Activated CD4-positive, alpha-beta memory T cell treated with anti-CD3 and anti-CD28 coated beads, Interleukin-2, amount 10 ng/mL, durations not matched to agents 7 days and 5 days (primary cell): ENCODE measurements around the gene ZBTB46. TPM values are rescaled to one million over a fixed set of nuclear protein-coding genes. Genes with fewer than 3 reads are reported as not detected.
A peak's percentile ranks its signal among the peaks of the same experiment; 100 is the strongest.

Source experiments
- CTCF ChIA-PET: fragments of 350-600 bp; sonication (Branson Sonifier 250); formaldehyde crosslinking; loops from one replicate; lab custom pipeline; 2021; ENCODE audit warnings: antibody characterized with exemption, inconsistent platforms; lab: Charles Lee
- POLR2A ChIA-PET: fragments of 350-600 bp; sonication (Branson Sonifier 250); formaldehyde crosslinking; loops from one replicate; lab custom pipeline; 2021; ENCODE audit warnings: antibody characterized with exemption; lab: Charles Lee
- DNase-seq: peaks from one replicate; pipeline ENCODE4 v3.0.0-alpha.2; 2020
- H3K27ac Mint-ChIP-seq: one replicate; pipeline ENCODE4 v1.8.0; 2021; ENCODE audit warnings: mild to moderate bottlenecking, mixed read lengths
- H3K27me3 Mint-ChIP-seq: one replicate; pipeline ENCODE4 v1.8.0; 2021; ENCODE audit warnings: mixed read lengths
- H3K36me3 Mint-ChIP-seq: one replicate; pipeline ENCODE4 v1.8.0; 2021; ENCODE audit warnings: low read depth, mixed read lengths
- H3K4me1 Mint-ChIP-seq: one replicate; pipeline ENCODE4 v1.8.0; 2021; ENCODE audit warnings: mixed read lengths
- H3K4me3 Mint-ChIP-seq: one replicate; pipeline ENCODE4 v1.8.0; 2021; ENCODE audit warnings: mild to moderate bottlenecking, mixed read lengths
- H3K9me3 Mint-ChIP-seq: one replicate; pipeline ENCODE4 v1.8.0; 2021; ENCODE audit warnings: mixed read lengths
- total RNA-seq, 2 experiments: library from RNA; stranded (reverse); gene quantifications; one replicate each; pipeline ENCODE4 v1.2.3, GENCODE V29; 2021

ZBTB46 gene
- total RNA-seq, 2 experiments from 2014 or later = 0.53 to 0.65 TPM

DNA sequence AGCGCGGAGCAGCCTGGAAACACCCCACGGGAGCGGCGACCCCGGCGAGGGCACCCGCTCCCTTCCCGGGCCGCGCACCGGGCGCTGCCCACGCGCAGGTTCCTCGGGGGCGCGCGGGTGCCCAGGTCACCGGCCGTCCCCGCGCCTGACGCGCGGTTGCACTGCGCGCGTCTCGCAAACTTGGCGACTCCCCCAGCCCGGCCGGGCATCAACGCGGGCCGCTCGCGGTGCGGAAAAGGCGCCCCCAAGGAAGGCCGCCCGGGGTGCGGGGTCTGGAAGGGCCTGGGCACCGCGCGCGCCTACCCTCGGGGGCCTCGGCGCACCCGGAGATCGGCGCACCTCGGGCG lies 555 bp upstream of the ZBTB46 start:
- H3K27me3 Mint-ChIP-seq = peaks cover 45% of the 10 kb centered on the region
- CTCF ChIA-PET = no interaction called here
- peaks cover 10% of the 10 kb centered on the region for H3K4me1 Mint-ChIP-seq

DNA sequence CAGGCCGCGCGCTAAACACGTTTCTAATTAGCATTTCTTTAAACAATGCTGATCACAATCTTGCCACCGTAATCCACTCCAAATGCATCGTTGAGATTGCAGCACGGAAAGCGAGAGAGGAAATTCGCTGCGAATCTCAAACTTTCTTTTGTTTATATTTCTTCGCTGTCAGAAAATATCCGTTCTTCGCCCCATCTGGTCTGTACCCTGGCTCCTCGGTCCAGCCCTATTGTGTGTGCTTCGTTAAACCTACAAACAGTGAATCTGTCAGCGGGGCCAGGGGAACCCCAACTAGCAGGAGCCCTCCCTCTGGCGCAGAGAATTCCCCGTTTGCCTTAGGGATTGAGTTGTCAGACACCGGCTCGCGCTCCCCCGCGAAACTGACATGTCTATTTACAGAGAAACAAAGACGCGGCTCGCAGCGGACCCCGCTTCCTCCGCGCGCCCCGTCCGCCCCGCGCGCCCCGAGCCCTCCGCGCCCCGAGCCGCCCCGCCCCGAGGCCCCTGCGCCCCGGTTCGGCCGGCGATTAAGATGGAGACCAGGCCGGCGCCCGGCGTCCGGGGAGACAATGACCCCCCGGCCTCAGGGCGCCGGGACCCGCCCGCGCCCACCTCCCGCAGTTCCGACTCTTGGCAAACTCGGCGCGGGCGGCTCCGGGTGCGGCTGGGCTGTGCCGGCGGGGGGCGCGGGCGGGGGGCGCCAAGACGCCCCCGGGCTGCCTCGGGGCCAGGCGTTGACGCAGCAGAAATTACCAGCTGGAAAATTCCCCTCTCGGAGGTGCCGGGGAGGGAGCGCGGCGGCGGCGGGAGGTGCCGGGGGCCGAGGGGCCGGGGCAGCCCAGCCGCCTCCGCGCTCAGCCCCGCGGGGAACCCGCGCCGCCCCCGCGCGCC lies 874 bp downstream of the ZBTB46 start:
- DNase-seq = no peak
- CTCF ChIA-PET = interaction anchor here (1.3 kb wide), 1 partner anchor 123 kb away, joined by 3 read pairs; the partner anchor contains the start of genes ARFRP1 and ZGPAT
- Mint-ChIP-seq H3K4me3 (peak overlapping the region; percentile 79), H3K27ac (peak overlapping the region; percentile 53), H3K4me1 (peaks cover 10% of the 10 kb centered on the region), H3K27me3 (peaks cover 55% of the 10 kb centered on the region), H3K36me3 (peaks cover 4% of the 10 kb centered on the region), H3K9me3 (no peaks in the 10 kb centered on the region)
- POLR2A ChIA-PET = no interaction called here

More for the DNA sequence above, 555 bp upstream of the ZBTB46 start:
- Mint-ChIP-seq H3K9me3 (no peaks in the 10 kb centered on the region), H3K4me3 (no peak overlapping the region), H3K27ac (no peak overlapping the region), H3K36me3 (peaks cover 4% of the 10 kb centered on the region)
- POLR2A ChIA-PET = no interaction called here
- no peak for DNase-seq

DNA sequence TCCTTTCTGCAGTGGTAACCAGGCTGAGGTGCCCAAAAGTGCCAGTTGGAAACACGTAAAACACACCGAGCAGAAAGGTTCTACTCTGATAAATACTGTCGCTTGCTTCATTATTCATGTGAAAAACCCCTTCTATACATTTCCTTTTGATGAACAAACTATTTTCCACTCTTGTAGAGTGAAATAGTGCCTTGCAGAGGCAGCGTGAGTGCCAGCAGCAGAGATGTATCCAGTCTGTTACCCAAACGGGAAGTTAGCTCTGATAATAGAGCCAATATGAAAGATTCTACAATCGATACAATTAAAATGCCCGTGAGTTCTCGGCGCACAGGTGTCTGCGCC lies 1.5 kb downstream of the ZBTB46 start:
- Mint-ChIP-seq H3K27me3 (peaks cover 55% of the 10 kb centered on the region), H3K4me1 (peaks cover 10% of the 10 kb centered on the region), H3K36me3 (peaks cover 4% of the 10 kb centered on the region), H3K9me3 (no peaks in the 10 kb centered on the region), H3K4me3 (peak overlapping the region; percentile 79), H3K27ac (no peak overlapping the region)
- CTCF ChIA-PET = interaction anchor here (1.3 kb wide), 1 partner anchor 122 kb away, joined by 3 read pairs; the partner anchor contains the start of genes ARFRP1 and ZGPAT
- POLR2A ChIA-PET = interaction anchor here (0.9 kb wide), 1 partner anchor 87 kb away, joined by 3 read pairs; no protein-coding TSS in a partner anchor
- DNase-seq = no peak

GRCh38 chr20:63828951-63829350 lies 2.1 kb downstream of the ZBTB46 start:
- peaks cover 10% of the 10 kb centered on the region for H3K4me1 Mint-ChIP-seq
- no peak overlapping the region for H3K27ac Mint-ChIP-seq
- no peaks in the 10 kb centered on the region for H3K9me3 Mint-ChIP-seq
- peaks cover 4% of the 10 kb centered on the region for H3K36me3 Mint-ChIP-seq
- CTCF ChIA-PET = interaction anchor here (1.3 kb wide), 1 partner anchor 121 kb away, joined by 3 read pairs; the partner anchor contains the start of genes ARFRP1 and ZGPAT
- POLR2A ChIA-PET = interaction anchor here (0.9 kb wide), 1 partner anchor 87 kb away, joined by 3 read pairs; no protein-coding TSS in a partner anchor
- no peak for DNase-seq
- no peak overlapping the region for H3K4me3 Mint-ChIP-seq
- peaks cover 56% of the 10 kb centered on the region for H3K27me3 Mint-ChIP-seq

DNA sequence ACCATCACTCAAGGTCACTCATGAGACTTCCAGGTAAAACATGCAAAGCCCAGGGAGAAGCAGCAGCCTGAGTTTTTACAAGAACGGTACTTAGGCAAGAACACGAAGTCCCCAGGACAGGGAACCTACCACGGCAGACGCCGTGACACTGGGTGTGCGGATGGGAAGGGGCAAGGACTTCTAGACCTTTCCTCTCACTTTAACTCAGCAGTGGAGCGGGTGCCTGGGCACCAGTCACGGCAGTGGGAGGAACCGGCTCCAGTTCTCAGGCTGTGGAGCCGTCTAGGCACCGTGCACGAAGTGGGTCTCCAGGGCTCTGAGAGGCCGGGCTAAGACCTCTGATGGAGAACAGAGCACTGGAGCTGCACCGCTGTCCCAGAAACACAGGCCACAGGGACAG lies 2.5 kb downstream of the ZBTB46 start:
- CTCF ChIA-PET = no interaction called here
- Mint-ChIP-seq H3K27me3 (peaks cover 56% of the 10 kb centered on the region), H3K9me3 (no peaks in the 10 kb centered on the region), H3K36me3 (peaks cover 4% of the 10 kb centered on the region), H3K4me1 (peaks cover 10% of the 10 kb centered on the region), H3K27ac (no peak overlapping the region), H3K4me3 (no peak overlapping the region)
- POLR2A ChIA-PET = no interaction called here
- no peak for DNase-seq

DNA sequence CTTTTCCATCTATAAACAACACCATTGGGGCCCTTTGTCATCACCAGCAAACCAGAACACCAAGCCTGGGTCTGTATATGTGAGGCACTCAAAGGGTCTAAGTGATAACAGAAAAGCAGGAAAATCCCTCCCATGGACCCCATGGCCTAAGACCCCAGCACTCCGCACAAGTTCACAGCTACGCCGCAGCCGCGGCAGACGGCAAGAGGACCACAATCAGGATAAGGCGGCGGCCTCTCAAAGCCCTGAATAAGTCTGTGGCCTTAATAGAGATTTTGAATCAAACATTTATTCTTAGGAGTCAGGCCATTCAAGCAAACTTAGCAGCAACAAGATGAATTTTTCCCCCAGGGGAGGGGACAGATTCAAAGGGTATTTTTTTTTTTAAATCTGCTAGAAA lies 2.9 kb downstream of the ZBTB46 start:
- H3K4me1 Mint-ChIP-seq = peaks cover 10% of the 10 kb centered on the region
- no peaks in the 10 kb centered on the region for H3K9me3 Mint-ChIP-seq
- H3K27ac Mint-ChIP-seq = no peak overlapping the region
- H3K4me3 Mint-ChIP-seq = no peak overlapping the region
- DNase-seq = no peak
- H3K27me3 Mint-ChIP-seq = peaks cover 55% of the 10 kb centered on the region
- CTCF ChIA-PET = interaction anchor here (0.6 kb wide), 1 partner anchor 289 kb away, joined by 4 read pairs; no protein-coding TSS in a partner anchor
- POLR2A ChIA-PET = no interaction called here
- peaks cover 4% of the 10 kb centered on the region for H3K36me3 Mint-ChIP-seq

- CTCF ChIA-PET = no interaction called here
- peaks cover 4% of the 10 kb centered on the region for H3K36me3 Mint-ChIP-seq
- peaks cover 50% of the 10 kb centered on the region for H3K27me3 Mint-ChIP-seq
- H3K4me1 Mint-ChIP-seq = peaks cover 10% of the 10 kb centered on the region
- H3K27ac Mint-ChIP-seq = no peak overlapping the region
- DNase-seq = no peak
- no peaks in the 10 kb centered on the region for H3K9me3 Mint-ChIP-seq
- POLR2A ChIA-PET = no interaction called here
- H3K4me3 Mint-ChIP-seq = no peak overlapping the region
Measured at GRCh38 chr20:63826753-63827152, 4.3 kb downstream of the ZBTB46 start.

DNA sequence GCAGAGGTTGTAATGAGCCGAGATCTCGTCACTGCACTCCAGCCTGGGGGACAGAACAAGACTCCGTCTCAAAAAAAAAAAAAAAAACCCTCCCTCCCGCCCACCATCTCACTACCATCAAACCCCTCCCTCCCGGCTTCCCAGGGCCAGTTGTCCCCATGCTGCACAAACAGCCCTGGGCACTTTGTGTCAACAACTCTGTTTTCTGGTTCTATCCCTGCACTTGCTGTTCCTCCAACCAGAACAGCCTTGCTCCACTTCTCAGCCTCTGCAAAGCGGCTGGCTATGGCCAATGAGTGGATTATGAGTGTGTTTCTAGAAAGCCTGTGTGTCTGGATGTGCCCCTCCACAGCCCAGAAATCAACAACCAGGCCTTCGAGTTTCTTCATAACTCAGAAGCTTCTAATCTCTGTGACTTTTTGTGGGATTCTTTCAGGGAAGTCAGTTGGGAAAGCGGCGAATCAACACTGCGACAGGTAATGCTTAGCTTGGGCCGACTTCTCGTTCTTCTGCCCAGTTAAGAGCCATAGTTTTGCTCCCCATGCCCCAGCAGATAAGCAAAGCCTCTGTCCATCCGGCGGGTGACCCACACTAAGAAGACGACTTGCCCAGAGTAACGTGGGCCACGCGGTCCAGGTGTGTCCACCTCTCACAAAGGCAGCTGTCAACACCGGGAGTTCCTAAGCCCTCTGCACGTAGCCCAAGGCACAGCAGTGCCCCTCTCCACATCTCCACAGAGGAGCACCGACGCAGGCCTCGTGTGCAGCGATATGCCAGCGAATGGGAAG lies 5.5 kb downstream of the ZBTB46 start:
- Mint-ChIP-seq H3K9me3 (no peaks in the 10 kb centered on the region), H3K27me3 (peaks cover 51% of the 10 kb centered on the region), H3K4me1 (peaks cover 10% of the 10 kb centered on the region), H3K4me3 (no peak overlapping the region), H3K36me3 (peaks cover 4% of the 10 kb centered on the region), H3K27ac (no peak overlapping the region)
- ChIA-PET POLR2A (no interaction called here), CTCF (no interaction called here)
- DNase-seq = no peak

DNA sequence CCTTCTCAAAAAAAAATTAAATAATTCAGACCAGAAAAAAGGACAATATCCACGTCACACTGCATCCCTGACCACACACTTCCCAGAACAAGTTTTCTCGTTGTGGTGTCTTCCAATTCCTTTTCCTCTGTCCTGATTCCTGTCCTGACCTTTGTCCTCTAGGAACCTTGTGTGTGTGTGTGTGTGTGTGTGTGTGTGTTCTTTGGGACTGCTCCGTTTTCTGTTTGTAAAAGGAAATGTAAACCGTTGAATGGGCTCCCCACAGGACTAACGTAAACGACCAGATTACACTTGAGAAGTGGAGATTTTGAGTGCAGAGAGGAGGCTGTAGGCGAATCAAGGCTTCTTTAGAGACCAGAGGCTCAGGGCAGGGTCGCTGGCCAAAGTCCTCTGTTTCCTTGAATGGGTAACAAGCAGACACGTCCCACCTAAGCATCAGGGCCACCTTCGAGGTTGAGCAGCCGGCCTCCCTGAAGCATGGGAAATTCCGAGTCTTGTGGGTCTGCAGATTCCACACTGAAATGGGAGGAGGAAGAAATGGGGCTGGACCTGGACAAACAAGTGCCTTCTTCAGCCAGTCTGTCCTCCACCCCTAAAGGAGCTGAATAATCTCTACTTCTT lies 7.3 kb downstream of the ZBTB46 start:
- ChIA-PET CTCF (no interaction called here), POLR2A (no interaction called here)
- no peak for DNase-seq

GRCh38 chr20:63822276-63822696 lies 8.8 kb downstream of the ZBTB46 start:
- H3K4me1 Mint-ChIP-seq = peaks cover 2% of the 10 kb centered on the region
- ChIA-PET CTCF (interaction anchor here (1.0 kb wide), 1 partner anchor 27 kb away, joined by 4 read pairs; no protein-coding TSS in a partner anchor), POLR2A (interaction anchor here (0.6 kb wide), 1 partner anchor 24 kb away, joined by 3 read pairs; no protein-coding TSS in a partner anchor)
- H3K4me3 Mint-ChIP-seq = no peak overlapping the region
- no peak for DNase-seq
- H3K27me3 Mint-ChIP-seq = peaks cover 27% of the 10 kb centered on the region
- H3K27ac Mint-ChIP-seq = no peak overlapping the region
- H3K36me3 Mint-ChIP-seq = no peaks in the 10 kb centered on the region
- H3K9me3 Mint-ChIP-seq = no peaks in the 10 kb centered on the region

More for the DNA sequence above, 7.3 kb downstream of the ZBTB46 start:
- Mint-ChIP-seq H3K27ac (no peak overlapping the region), H3K4me3 (no peak overlapping the region), H3K36me3 (no peaks in the 10 kb centered on the region), H3K27me3 (peaks cover 37% of the 10 kb centered on the region), H3K9me3 (no peaks in the 10 kb centered on the region), H3K4me1 (peaks cover 2% of the 10 kb centered on the region)

DNA sequence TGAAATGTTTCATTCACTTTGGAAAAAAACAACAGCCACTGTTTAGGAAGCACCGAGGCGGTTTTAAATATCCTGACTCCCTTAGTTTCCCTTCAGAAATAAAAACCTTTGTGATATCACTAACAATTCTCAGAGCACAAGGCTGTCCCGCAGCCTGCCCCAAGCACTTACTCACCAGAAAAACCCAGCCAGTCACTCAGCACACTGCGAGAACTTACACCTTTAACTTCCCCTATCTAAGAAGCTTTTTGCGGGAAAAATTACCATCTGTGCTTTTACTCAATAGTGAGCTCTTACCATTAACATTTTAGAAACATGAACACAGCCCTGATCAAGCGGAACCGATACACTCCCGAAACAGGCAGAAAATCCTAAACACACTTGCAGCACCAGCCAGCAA lies 9.3 kb downstream of the ZBTB46 start:
- no peaks in the 10 kb centered on the region for H3K36me3 Mint-ChIP-seq
- no peak overlapping the region for H3K4me3 Mint-ChIP-seq
- peaks cover 2% of the 10 kb centered on the region for H3K4me1 Mint-ChIP-seq
- no peak for DNase-seq
- H3K9me3 Mint-ChIP-seq = no peaks in the 10 kb centered on the region
- H3K27ac Mint-ChIP-seq = no peak overlapping the region
- ChIA-PET POLR2A (interaction anchor here (0.6 kb wide), 1 partner anchor 23 kb away, joined by 3 read pairs; no protein-coding TSS in a partner anchor), CTCF (interaction anchor here (1.0 kb wide), 1 partner anchor 27 kb away, joined by 4 read pairs; no protein-coding TSS in a partner anchor)
- peaks cover 24% of the 10 kb centered on the region for H3K27me3 Mint-ChIP-seq

DNA sequence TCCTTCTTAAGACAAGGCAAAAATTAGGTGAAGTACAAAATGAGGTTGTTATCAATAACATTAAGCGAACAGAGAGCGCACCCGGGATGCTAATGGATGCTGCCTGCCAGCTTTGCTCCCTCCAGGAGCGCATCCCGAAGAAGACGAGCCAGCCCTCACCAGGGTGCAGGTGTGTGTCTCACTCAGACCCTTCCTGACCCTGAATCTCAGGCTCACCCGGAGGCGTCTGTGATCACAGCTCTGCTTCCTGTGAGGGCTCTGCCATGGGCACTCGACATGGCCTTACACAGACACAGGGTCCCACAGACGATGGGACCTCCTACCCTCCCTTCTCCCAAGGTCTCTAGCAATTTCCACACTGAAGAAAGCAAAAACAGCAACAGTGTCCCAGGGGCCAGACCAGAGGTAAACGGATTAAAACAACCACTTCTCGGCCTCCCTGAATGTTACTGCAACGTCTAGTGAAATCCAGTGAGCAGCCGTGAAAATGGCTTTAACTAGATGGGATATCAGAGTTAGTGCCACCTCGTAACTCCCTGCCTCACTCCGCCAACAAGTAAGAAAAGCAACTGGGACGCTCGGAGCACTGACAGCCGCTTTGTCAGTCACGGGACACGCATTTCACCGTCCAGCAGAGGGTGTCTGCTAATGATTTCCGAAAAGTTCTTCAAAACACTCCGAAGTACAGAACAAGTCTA lies 11.7 kb downstream of the ZBTB46 start:
- ChIA-PET CTCF (no interaction called here), POLR2A (no interaction called here)
- peak overlapping the region; percentile 22 for H3K4me3 Mint-ChIP-seq
- H3K4me1 Mint-ChIP-seq = peaks cover 2% of the 10 kb centered on the region
- no peaks in the 10 kb centered on the region for H3K36me3 Mint-ChIP-seq
- no peak for DNase-seq
- H3K27me3 Mint-ChIP-seq = peaks cover 13% of the 10 kb centered on the region
- H3K27ac Mint-ChIP-seq = peak overlapping the region; percentile 55
- no peaks in the 10 kb centered on the region for H3K9me3 Mint-ChIP-seq
